ENCODE measurements around the gene TMEM178B. TPM values are rescaled to one million over a fixed set of nuclear protein-coding genes. Genes with fewer than 3 reads are reported as not detected.

TMEM178B gene
- polyA plus RNA-seq, 1 donor (not counting 4 experiments of a cell fraction or from before 2014, with no cell fraction given) = not detected

- H3K4me1 ChIP-seq (ENCODE audit: control insufficient read depth, extremely low read depth, insufficient read depth, low read length) = no peaks in the 10 kb centered on the region
- no peaks in the 10 kb centered on the region for H3K36me3 ChIP-seq (ENCODE audit: control insufficient read depth in 2 of 2, extremely low read depth in 1 of 2, insufficient read depth in 2 of 2, low read length in 2 of 2)
- TF ChIP-seq EZH2 (IDR thresholded peaks at IDR 0.05; ENCODE audit: low read length) = no peak
- H3K9me1 ChIP-seq (ENCODE audit: control insufficient read depth, extremely low read depth, insufficient read depth, low read length) = no peaks in the 10 kb centered on the region
- no peak overlapping the region for H3K9ac ChIP-seq (ENCODE audit: control insufficient read depth, extremely low read depth, insufficient read depth, low read length)
- peaks cover 23% of the 10 kb centered on the region for H3K27me3 ChIP-seq (ENCODE audit: control insufficient read depth, extremely low read depth, insufficient read depth, low read length)
- H3K79me2 ChIP-seq (ENCODE audit: control insufficient read depth, insufficient read depth, low read length) = no peaks in the 10 kb centered on the region
- DNase-seq (ENCODE audit: low read depth, low spot score) (no peak), FAIRE-seq (no peak)
- no peak overlapping the region for H3K4me2 ChIP-seq (ENCODE audit: control insufficient read depth, extremely low read depth, insufficient read depth, low read depth, low read length)
- no peak overlapping the region for H2AFZ ChIP-seq (ENCODE audit: control insufficient read depth, low read length)
- dilution Hi-C loops (cut with MboI; ENCODE audit: extremely low pct_ligation_motif_present, low sequenced_read_pairs) = no loop called here
- no peaks in the 10 kb centered on the region for H4K20me1 ChIP-seq (ENCODE audit: control insufficient read depth, extremely low read depth, insufficient read depth, low read length)
- no peak overlapping the region for H3K27ac ChIP-seq (ENCODE audit: control insufficient read depth, insufficient read depth, low read length)
- no peaks in the 10 kb centered on the region for H3K9me3 ChIP-seq (ENCODE audit: control insufficient read depth, low read depth, low read length)
- no peak overlapping the region for H3K4me3 ChIP-seq (ENCODE audit: control insufficient read depth in 2 of 3, extremely low read depth in 1 of 3, insufficient read depth in 2 of 3, low read depth in 1 of 3, low read length in 3 of 3)
These were observed 439.9 kb downstream of the TMEM178B start for GRCh38 chr7:141513720-141514119.

- TF ChIP-seq EZH2 (IDR thresholded peaks at IDR 0.05; ENCODE audit: low read length) (no peak), CTCF (optimal IDR thresholded peaks at IDR 0.05 in 1 of 3, IDR thresholded peaks at IDR 0.05 in 1 of 3, conservative IDR thresholded peaks at IDR 0.05 in 1 of 3; ENCODE audit: extremely low read depth in 1 of 3, insufficient read depth in 2 of 3, low read length in 3 of 3) (no peak)
- DNase-seq (ENCODE audit: low read depth, low spot score) (no peak), FAIRE-seq (no peak)
- H3K4me1 ChIP-seq (ENCODE audit: control insufficient read depth, extremely low read depth, insufficient read depth, low read length) = no peaks in the 10 kb centered on the region
- H3K9me1 ChIP-seq (ENCODE audit: control insufficient read depth, extremely low read depth, insufficient read depth, low read length) = no peaks in the 10 kb centered on the region
- dilution Hi-C loops (cut with MboI; ENCODE audit: extremely low pct_ligation_motif_present, low sequenced_read_pairs) = no loop called here
- H3K4me3 ChIP-seq (ENCODE audit: control insufficient read depth in 2 of 3, extremely low read depth in 1 of 3, insufficient read depth in 2 of 3, low read depth in 1 of 3, low read length in 3 of 3) = no peak overlapping the region
- H3K9me3 ChIP-seq (ENCODE audit: control insufficient read depth, low read depth, low read length) = no peaks in the 10 kb centered on the region
- H3K36me3 ChIP-seq (ENCODE audit: control insufficient read depth in 2 of 2, extremely low read depth in 1 of 2, insufficient read depth in 2 of 2, low read length in 2 of 2) = no peaks in the 10 kb centered on the region
- no peak overlapping the region for H2AFZ ChIP-seq (ENCODE audit: control insufficient read depth, low read length)
- H3K79me2 ChIP-seq (ENCODE audit: control insufficient read depth, insufficient read depth, low read length) = no peaks in the 10 kb centered on the region
- H3K27ac ChIP-seq (ENCODE audit: control insufficient read depth, insufficient read depth, low read length) = no peak overlapping the region
- no peak overlapping the region for H3K4me2 ChIP-seq (ENCODE audit: control insufficient read depth, extremely low read depth, insufficient read depth, low read depth, low read length)
- H3K9ac ChIP-seq (ENCODE audit: control insufficient read depth, extremely low read depth, insufficient read depth, low read length) = no peak overlapping the region
- peaks cover 19% of the 10 kb centered on the region for H3K27me3 ChIP-seq (ENCODE audit: control insufficient read depth, extremely low read depth, insufficient read depth, low read length)
- no peaks in the 10 kb centered on the region for H4K20me1 ChIP-seq (ENCODE audit: control insufficient read depth, extremely low read depth, insufficient read depth, low read length)
These were observed 442.1 kb downstream of the TMEM178B start for GRCh38 chr7:141515941-141516340.

GRCh38 chr7:141519623-141520022, 445.8 kb downstream of the TMEM178B start:
- H3K4me2 ChIP-seq (ENCODE audit: control insufficient read depth, extremely low read depth, insufficient read depth, low read depth, low read length) = no peak overlapping the region
- no peak overlapping the region for H3K9ac ChIP-seq (ENCODE audit: control insufficient read depth, extremely low read depth, insufficient read depth, low read length)
- FAIRE-seq (no peak), DNase-seq (ENCODE audit: low read depth, low spot score) (no peak)
- no peaks in the 10 kb centered on the region for H3K4me1 ChIP-seq (ENCODE audit: control insufficient read depth, extremely low read depth, insufficient read depth, low read length)
- no peaks in the 10 kb centered on the region for H3K9me3 ChIP-seq (ENCODE audit: control insufficient read depth, low read depth, low read length)
- no peaks in the 10 kb centered on the region for H3K27me3 ChIP-seq (ENCODE audit: control insufficient read depth, extremely low read depth, insufficient read depth, low read length)
- H3K4me3 ChIP-seq (ENCODE audit: control insufficient read depth in 2 of 3, extremely low read depth in 1 of 3, insufficient read depth in 2 of 3, low read depth in 1 of 3, low read length in 3 of 3) = no peak overlapping the region
- dilution Hi-C loops (cut with MboI; ENCODE audit: extremely low pct_ligation_motif_present, low sequenced_read_pairs) = no loop called here
- no peaks in the 10 kb centered on the region for H3K9me1 ChIP-seq (ENCODE audit: control insufficient read depth, extremely low read depth, insufficient read depth, low read length)
- H4K20me1 ChIP-seq (ENCODE audit: control insufficient read depth, extremely low read depth, insufficient read depth, low read length) = no peaks in the 10 kb centered on the region
- H3K27ac ChIP-seq (ENCODE audit: control insufficient read depth, insufficient read depth, low read length) = no peak overlapping the region
- no peak overlapping the region for H2AFZ ChIP-seq (ENCODE audit: control insufficient read depth, low read length)
- H3K79me2 ChIP-seq (ENCODE audit: control insufficient read depth, insufficient read depth, low read length) = no peaks in the 10 kb centered on the region
- TF ChIP-seq EZH2 (IDR thresholded peaks at IDR 0.05; ENCODE audit: low read length) = no peak
- TF ChIP-seq CTCF (optimal IDR thresholded peaks at IDR 0.05 in 1 of 3, IDR thresholded peaks at IDR 0.05 in 1 of 3, conservative IDR thresholded peaks at IDR 0.05 in 1 of 3; ENCODE audit: extremely low read depth in 1 of 3, insufficient read depth in 2 of 3, low read length in 3 of 3) = no peak
- no peaks in the 10 kb centered on the region for H3K36me3 ChIP-seq (ENCODE audit: control insufficient read depth in 2 of 2, extremely low read depth in 1 of 2, insufficient read depth in 2 of 2, low read length in 2 of 2)
